IPS-20b (cell line): ENCODE results near the gene THSD7A.

Experiments
- H3K27ac ChIP-seq: one replicate; pipeline ENCODE4 v1.5.1; 2013; ENCODE audit warnings: low read length
- H3K27me3 ChIP-seq: 2 replicates; pipeline ENCODE4 v1.6.1; 2013; ENCODE audit warnings: mild to moderate bottlenecking, low read length, inconsistent platforms; ENCODE audit not compliant: insufficient read depth
- H3K36me3 ChIP-seq: 2 replicates; pipeline ENCODE4 v1.6.1; 2013; ENCODE audit warnings: low read depth, mild to moderate bottlenecking, inconsistent platforms, low read length, moderate library complexity; ENCODE audit not compliant: insufficient read depth
- H3K4me1 ChIP-seq: 2 replicates; pipeline ENCODE4 v1.6.1; 2013; ENCODE audit warnings: mild to moderate bottlenecking, control low read depth, inconsistent platforms, low read length, moderate library complexity; ENCODE audit not compliant: insufficient read depth
- H3K4me3 ChIP-seq: 2 replicates; pipeline ENCODE4 v1.5.1; 2013; ENCODE audit warnings: mild to moderate bottlenecking, low read length, inconsistent platforms
- H3K9ac ChIP-seq: 2 replicates; pipeline ENCODE4 v1.6.1; 2013; ENCODE audit warnings: low read depth, mild to moderate bottlenecking, inconsistent platforms, low read length, moderate library complexity
- H3K9me3 ChIP-seq: 2 replicates; pipeline ENCODE4 v1.6.1; 2013; ENCODE audit warnings: mild to moderate bottlenecking, low read depth, low read length, inconsistent platforms; ENCODE audit not compliant: insufficient read depth

Gene THSD7A

GRCh38 chr7:11330717-11331116 is 501.3 kb downstream of the THSD7A start:
- Histone ChIP-seq H3K4me3 (no peak overlapping the region), H3K27me3 (no peaks in the 10 kb centered on the region), H3K9me3 (no peaks in the 10 kb centered on the region), H3K9ac (no peak overlapping the region), H3K36me3 (no peaks in the 10 kb centered on the region), H3K27ac (no peak overlapping the region), H3K4me1 (peaks cover 6% of the 10 kb centered on the region; the same call in 1 of the 2 replicates)

- Histone ChIP-seq H3K9ac (no peak overlapping the region), H3K4me1 (peaks cover 6% of the 10 kb centered on the region; the same call in 1 of the 2 replicates), H3K4me3 (no peak overlapping the region), H3K9me3 (no peaks in the 10 kb centered on the region), H3K27me3 (no peaks in the 10 kb centered on the region), H3K27ac (no peak overlapping the region), H3K36me3 (no peaks in the 10 kb centered on the region)
Observed at GRCh38 chr7:11330208-11330607, 501.8 kb downstream of the THSD7A start.

GRCh38 chr7:11329626-11330025 is 502.4 kb downstream of the THSD7A start:
- Histone ChIP-seq H3K4me3 (no peak overlapping the region), H3K36me3 (no peaks in the 10 kb centered on the region), H3K9me3 (no peaks in the 10 kb centered on the region), H3K27ac (no peak overlapping the region), H3K4me1 (peaks cover 6% of the 10 kb centered on the region; the same call in 1 of the 2 replicates), H3K9ac (no peak overlapping the region), H3K27me3 (no peaks in the 10 kb centered on the region)

- Histone ChIP-seq H3K27me3 (no peaks in the 10 kb centered on the region), H3K9ac (no peak overlapping the region), H3K9me3 (no peaks in the 10 kb centered on the region), H3K4me1 (peaks cover 6% of the 10 kb centered on the region; the same call in 1 of the 2 replicates), H3K36me3 (no peaks in the 10 kb centered on the region), H3K27ac (no peak overlapping the region), H3K4me3 (no peak overlapping the region)
Observed at GRCh38 chr7:11328309-11328708, 503.7 kb downstream of the THSD7A start.

- no peak overlapping the region for H3K9ac ChIP-seq
Observed at GRCh38 chr7:11327633-11328032, 504.4 kb downstream of the THSD7A start.

More at GRCh38 chr7:11327633-11328032, 504.4 kb downstream of the THSD7A start:
- H3K36me3 ChIP-seq, result no peaks in the 10 kb centered on the region
- H3K27ac ChIP-seq, result no peak overlapping the region
- no peaks in the 10 kb centered on the region for H3K9me3 ChIP-seq
- H3K4me1 ChIP-seq, result peaks cover 6% of the 10 kb centered on the region; the same call in 1 of the 2 replicates
- no peaks in the 10 kb centered on the region for H3K27me3 ChIP-seq
- no peak overlapping the region for H3K4me3 ChIP-seq
